ENCODE measurements around the gene LZTR1. TPM values are rescaled to one million over a fixed set of nuclear protein-coding genes. Genes with fewer than 3 reads are reported as not detected.

Gene LZTR1
- total and polyA plus RNA-seq, 2 of the 4 experiments (the other 2 are of a cell fraction): 22.8 to 41.3 TPM

- Histone ChIP-seq H4K91ac (ENCODE audit: insufficient read depth, low read depth, low read length) (no peak overlapping the region), H2AFZ (replicated peaks; ENCODE audit: low read length, poor library complexity) (no peak overlapping the region), H2BK120ac (ENCODE audit: low read depth, low read length) (no peak overlapping the region), H2BK15ac (ENCODE audit: low read depth, low read length) (no peak overlapping the region), H3K9ac (ENCODE audit: low read depth, low read length) (no peak overlapping the region), H3K4me3 (ENCODE audit: insufficient read depth, low read depth, low read length) (no peak overlapping the region), H2AK9ac (replicated peaks; ENCODE audit: low read depth, low read length, poor library complexity) (no peak overlapping the region), H3K9me1 (ENCODE audit: insufficient read depth, low read length) (0 out of 2 replicates have a peak, but pooled peaks cover 7% of the 10 kb centered on the region), H3K14ac (replicated peaks; ENCODE audit: low read depth, low read length) (no peak overlapping the region), H3K9me3 (ENCODE audit: control insufficient read depth, insufficient read depth, low read length) (no peaks in the 10 kb centered on the region), H3K4me2 (ENCODE audit: low read depth, low read length) (no peak overlapping the region), H4K5ac (ENCODE audit: low read depth, low read length) (no peak overlapping the region), H3K4me1 (ENCODE audit: control insufficient read depth, insufficient read depth, low read length) (peaks cover 6% of the 10 kb centered on the region; the same call in 1 of the 2 replicates), H3K36me3 (ENCODE audit: control insufficient read depth, insufficient read depth, low read length) (no peaks in the 10 kb centered on the region), H2AK5ac (ENCODE audit: low read depth, low read length) (no peak overlapping the region), H3K27ac (ENCODE audit: insufficient read depth, low read length) (no peak overlapping the region), H4K8ac (ENCODE audit: low read depth in 2 of 2, low read length in 2 of 2) (no peak overlapping the region), H2BK20ac (ENCODE audit: low read depth, low read length) (no peak overlapping the region), H3K18ac (ENCODE audit: low read depth, low read length) (no peak overlapping the region), H4K20me1 (ENCODE audit: insufficient read depth, low read length) (peaks cover 11% of the 10 kb centered on the region; the same call in 1 of the 2 replicates), H3K23ac (ENCODE audit: low read depth, low read length) (no peak overlapping the region; the same call in 1 of the 2 replicates), H3K56ac (ENCODE audit: extremely low read depth, insufficient read depth, low read length) (no peak overlapping the region), H3K4ac (ENCODE audit: low read depth, low read length) (no peak overlapping the region), H3K27me3 (ENCODE audit: control insufficient read depth, insufficient read depth, low read length) (peaks cover 24% of the 10 kb centered on the region), H2BK5ac (ENCODE audit: low read depth, low read length, poor library complexity, severe bottlenecking) (no peak overlapping the region), H3K79me1 (ENCODE audit: low read depth in 1 of 2, low read length in 2 of 2) (peaks cover 0 to 13% of the 10 kb centered on the region in 2 experiments; a peak in 2 of 4 replicates)
- TF ChIP-seq FOS (IDR thresholded peaks at IDR 0.05; ENCODE audit: low read depth, low read length) (no peak), NFE2L2 (IDR thresholded peaks at IDR 0.05; ENCODE audit: low read depth, low read length) (no peak), POLR2A (IDR thresholded peaks at IDR 0.05; ENCODE audit: low read depth, low read length) (no peak), CHD1 (IDR thresholded peaks at IDR 0.05; ENCODE audit: low read depth, low read length) (no peak), MXI1 (IDR thresholded peaks at IDR 0.05; ENCODE audit: borderline replicate concordance, low read depth, low read length) (no peak), RFX5 (IDR thresholded peaks at IDR 0.05; ENCODE audit: low read depth, low read length) (no peak), SMC3 (IDR thresholded peaks at IDR 0.05; ENCODE audit: low read depth, low read length) (no peak), MAZ (IDR thresholded peaks at IDR 0.05; ENCODE audit: borderline replicate concordance, low read depth, low read length) (no peak)
- TF ChIP-seq, protein P1, sequence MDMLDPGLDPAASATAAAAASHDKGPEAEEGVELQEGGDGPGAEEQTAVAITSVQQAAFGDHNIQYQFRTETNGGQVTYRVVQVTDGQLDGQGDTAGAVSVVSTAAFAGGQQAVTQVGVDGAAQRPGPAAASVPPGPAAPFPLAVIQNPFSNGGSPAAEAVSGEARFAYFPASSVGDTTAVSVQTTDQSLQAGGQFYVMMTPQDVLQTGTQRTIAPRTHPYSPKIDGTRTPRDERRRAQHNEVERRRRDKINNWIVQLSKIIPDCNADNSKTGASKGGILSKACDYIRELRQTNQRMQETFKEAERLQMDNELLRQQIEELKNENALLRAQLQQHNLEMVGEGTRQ (IDR thresholded peaks at IDR 0.05; ENCODE audit: low read depth, low read length): no peak
- no TSS peak for BruUV-seq (replicated peaks)
- POLR2A ChIA-PET (ENCODE audit: unreplicated experiment): no interaction called here
- intact Hi-C loops (cut with micrococcal nuclease): no loop called here
- dilution Hi-C loops (cut with HindIII; ENCODE audit: low sequenced_read_pairs, unreplicated experiment): no loop called here
- no peak for ATAC-seq (ENCODE audit: low read depth)
- no CpG with 5 or more reads among the region's 4 CpGs for WGBS, 2 experiments (ENCODE audit: extremely low coverage in 2 of 2, insufficient read length in 1 of 2)
- in situ Hi-C loops (cut with MboI; ENCODE audit: low sequenced_read_pairs): no loop called here
- CTCF ChIA-PET: interaction anchor here (0.7 kb wide), 1 partner anchor 1868 kb away, joined by 3 read pairs; no protein-coding TSS in a partner anchor
- no peak for DNase-seq
These were observed 21.5 kb upstream of the LZTR1 start for GRCh38 chr22:20960609-20961008.
